NCI-H748 (cell line): ENCODE data around the gene DNASE2B.

Experiments used
- DNase-seq: peaks from one replicate; lab custom pipeline; 2025; ENCODE audit not compliant: unreplicated experiment; lab: John Stamatoyannopoulos, UW

The DNASE2B gene

GRCh38 chr1:84398175-84399155 lies at the start of gene DNASE2B:
DNASE2B (plus strand) TSS chr1:84398484; CDS start chr1:84398565, 81 bp downstream.
- DNase-seq, result no peak

GRCh38 chr1:84348759-84349158 lies 49.5 kb upstream of the DNASE2B start:
- no peak for DNase-seq

- DNase-seq, result no peak
These were observed 48.2 kb upstream of the DNASE2B start for GRCh38 chr1:84350104-84350503.

GRCh38 chr1:84350550-84350949 lies 47.7 kb upstream of the DNASE2B start:
- no peak for DNase-seq

- DNase-seq, result no peak
These were observed 45.8 kb upstream of the DNASE2B start for GRCh38 chr1:84352298-84353106.

- DNase-seq, result no peak
These were observed 44.6 kb upstream of the DNASE2B start for GRCh38 chr1:84353695-84354094.

- no peak for DNase-seq
These were observed 42.7 kb upstream of the DNASE2B start for GRCh38 chr1:84355556-84355955.

GRCh38 chr1:84356881-84357280 lies 41.4 kb upstream of the DNASE2B start:
- no peak for DNase-seq

GRCh38 chr1:84358695-84359094 lies 39.6 kb upstream of the DNASE2B start:
- DNase-seq, result no peak

GRCh38 chr1:84360316-84360715 lies 38.0 kb upstream of the DNASE2B start:
- no peak for DNase-seq

- DNase-seq, result no peak
These were observed 36.5 kb upstream of the DNASE2B start for GRCh38 chr1:84361796-84362195.

GRCh38 chr1:84363019-84363418 lies 35.3 kb upstream of the DNASE2B start:
- DNase-seq, result peak; percentile 35

- no peak for DNase-seq
These were observed 34.7 kb upstream of the DNASE2B start for GRCh38 chr1:84363622-84364021.

GRCh38 chr1:84365225-84366221 lies 32.8 kb upstream of the DNASE2B start:
- DNase-seq, result no peak

GRCh38 chr1:84366786-84367185 lies 31.5 kb upstream of the DNASE2B start:
- DNase-seq, result no peak

GRCh38 chr1:84367219-84367618 lies 31.1 kb upstream of the DNASE2B start:
- no peak for DNase-seq

GRCh38 chr1:84368441-84368840 lies 29.8 kb upstream of the DNASE2B start:
- DNase-seq, result no peak

- DNase-seq, result no peak
These were observed 28.0 kb upstream of the DNASE2B start for GRCh38 chr1:84370266-84370665.

GRCh38 chr1:84370831-84371394 lies 27.4 kb upstream of the DNASE2B start:
- peak; percentile 27 for DNase-seq

- no peak for DNase-seq
These were observed 24.7 kb upstream of the DNASE2B start for GRCh38 chr1:84373436-84374141.
